GM12878 (cell line): ENCODE results near the gene ATP6V0E2. TPM values are rescaled to one million over a fixed set of nuclear protein-coding genes. Genes with fewer than 3 reads are reported as not detected.

ENCODE experiments used
- ATAC-seq: fragments of 200-7000 bp; cut with Tn5 transposase; 3 replicates; pipeline ENCODE4 v1.9.1; 2020; ENCODE audit warnings: mild to moderate bottlenecking, moderate library complexity
- BruUV-seq: library from RNA; stranded (reverse); fragments of 400-500 nt; replicated peaks from 2 replicates; lab custom pipeline; 2021; lab: Mats Ljungman, UMichigan
- CTCF ChIA-PET: fragments of 300-600 bp; sonication (Branson Sonifier 250); formaldehyde crosslinking; extraction: SDS; loops from one replicate; lab custom pipeline; 2021; ENCODE audit warnings: inconsistent platforms; lab: Yijun Ruan, JAX
- POLR2A ChIA-PET: fragments of 350-600 bp; formaldehyde crosslinking; extraction: SDS; loops from one replicate; lab custom pipeline; 2021; ENCODE audit warnings: inconsistent platforms; lab: Charles Lee
- RAD21 ChIA-PET: fragments of 300-600 bp; sonication (Branson Sonifier 250); formaldehyde crosslinking; loops from one replicate; lab custom pipeline; 2023; ENCODE audit warnings: antibody characterized with exemption; ENCODE audit not compliant: unreplicated experiment; lab: Charles Lee
- SMC1A ChIA-PET: fragments of 300-600 bp; sonication (Branson Sonifier 250); formaldehyde crosslinking; loops from one replicate; lab custom pipeline; 2023; ENCODE audit not compliant: unreplicated experiment, uncharacterized antibody; lab: Charles Lee
- DNase-seq: peaks from one replicate; pipeline ENCODE4 v3.0.0-alpha.2; 2011; ENCODE audit warnings: low read depth, low spot score
- FAIRE-seq: peaks from 3 replicates; lab custom pipeline; 2011; peaks lifted over from hg19 to GRCh38; lab: Jason Lieb, UNC
- H2AFZ ChIP-seq: 2 replicates; pipeline ENCODE4 v1.6.0; 2011; ENCODE audit warnings: low read depth, low read length, control low read depth; ENCODE audit not compliant: control insufficient read depth
- H3K27ac ChIP-seq: 2 replicates; pipeline ENCODE4 v1.5.1; 2011; ENCODE audit warnings: control low read depth; ENCODE audit not compliant: control insufficient read depth, insufficient read depth
- H3K27me3 ChIP-seq, 2 experiments: replicated peaks in 1 of 2; 2 replicates each; pipeline versions ENCODE4 v1.6.0 to v1.6.1; 2011; ENCODE audit warnings: low read length in 1 of 2; ENCODE audit not compliant: control insufficient read depth in 2 of 2, insufficient read depth in 2 of 2
- H3K36me3 ChIP-seq, 2 experiments: 2 replicates each; pipeline ENCODE4 v1.5.1; 2011; ENCODE audit warnings: low read length in 1 of 2; ENCODE audit not compliant: control insufficient read depth in 2 of 2, insufficient read depth in 2 of 2
- H3K4me1 ChIP-seq: 2 replicates; pipeline ENCODE4 v1.6.1; 2011; ENCODE audit warnings: mild to moderate bottlenecking, low read length, moderate library complexity, mixed read lengths; ENCODE audit not compliant: control insufficient read depth, insufficient read depth
- H3K4me2 ChIP-seq: 2 replicates; pipeline ENCODE4 v1.6.0; 2011; ENCODE audit warnings: control low read depth; ENCODE audit not compliant: control insufficient read depth, insufficient read depth
- H3K4me3 ChIP-seq: fragments of 200-600 bp; sonication (generic); 2 replicates; pipeline ENCODE4 v1.5.1; 2016
- H3K79me2 ChIP-seq: 2 replicates; pipeline ENCODE4 v1.6.0; 2011; ENCODE audit warnings: low read length; ENCODE audit not compliant: control insufficient read depth, insufficient read depth
- H3K9ac ChIP-seq: 2 replicates; pipeline ENCODE4 v1.8.0; 2011; ENCODE audit warnings: low read length, control low read depth, mixed read lengths; ENCODE audit not compliant: control insufficient read depth, insufficient read depth
- H3K9me3 ChIP-seq: replicated peaks from 3 replicates; pipeline ENCODE4 v1.5.1; 2011; ENCODE audit warnings: mild to moderate bottlenecking, low read length; ENCODE audit not compliant: control insufficient read depth, insufficient read depth
- H4K20me1 ChIP-seq: 2 replicates; pipeline ENCODE4 v1.6.0; 2011; ENCODE audit not compliant: control insufficient read depth, insufficient read depth
- CBX5 ChIP-seq: sonication (generic); IDR thresholded peaks from 2 replicates; pipeline ENCODE4 v1.6.1; 2016; ENCODE audit warnings: low read depth, moderate library complexity, mild to moderate bottlenecking, inconsistent platforms
- CTCF ChIP-seq, 3 experiments: IDR thresholded peaks in 2 of 3; conservative IDR thresholded peaks in 1 of 3; 2 replicates each; pipeline ENCODE4 v1.5.1; 2011; ENCODE audit warnings: low read depth in 3 of 3, low read length in 3 of 3, mild to moderate bottlenecking in 3 of 3, control low read depth in 2 of 3, moderate library complexity in 2 of 3, inconsistent platforms in 1 of 3, mixed read lengths in 1 of 3; ENCODE audit not compliant: control insufficient read depth in 2 of 3, insufficient read depth in 1 of 3; ENCODE audit errors: extremely low read depth in 1 of 3
- IRF3 ChIP-seq: fragments of 450-650 bp; IDR thresholded peaks from 2 replicates; pipeline ENCODE4 v1.6.1; 2014; ENCODE audit warnings: mild to moderate bottlenecking
- RAD21 ChIP-seq: IDR thresholded peaks from 2 replicates; pipeline ENCODE4 v1.6.1; 2011; ENCODE audit warnings: mild to moderate bottlenecking, low read depth, low read length, moderate library complexity; ENCODE audit not compliant: insufficient read depth
- SMARCA5 ChIP-seq: fragments of 450-650 bp; IDR thresholded peaks from 2 replicates; pipeline ENCODE4 v1.6.1; 2017; ENCODE audit warnings: mild to moderate bottlenecking
- SMC3 ChIP-seq: IDR thresholded peaks from 2 replicates; pipeline ENCODE4 v1.6.1; 2011; ENCODE audit warnings: low read length, improper control_type of control experiment, borderline replicate concordance
- SPI1 ChIP-seq: IDR thresholded peaks from 2 replicates; pipeline ENCODE4 v1.6.1; 2011; ENCODE audit warnings: low read depth, mild to moderate bottlenecking, low read length, moderate library complexity, borderline replicate concordance; ENCODE audit not compliant: insufficient read depth
- YY1 ChIP-seq: IDR thresholded peaks from 2 replicates; pipeline ENCODE4 v1.6.1; 2011; ENCODE audit warnings: low read depth, mild to moderate bottlenecking, low read length
- ZNF384 ChIP-seq: IDR thresholded peaks from 2 replicates; pipeline ENCODE4 v1.6.1; 2012; ENCODE audit warnings: low read depth, mild to moderate bottlenecking, low read length, improper control_type of control experiment, borderline replicate concordance
- WGBS: methylation state at CpG from one replicate; pipeline ENCODE4 v1.1.6; 2016; ENCODE audit warnings: low lambda C conversion rate; ENCODE audit not compliant: insufficient replicate concordance, insufficient coverage; ENCODE audit errors: missing lambda C conversion rate; 5-methylcytosine and 5-hydroxymethylcytosine counted together
- in situ Hi-C: fragments of 300-500 bp; cut with MboI; formaldehyde crosslinking; loops from 9 replicates; pipeline ENCODE4 v1.14.3; 2018; ENCODE audit warnings: mixed read lengths
- intact Hi-C: fragments of 100-400 bp; cut with micrococcal nuclease; formaldehyde crosslinking; loops from one replicate; pipeline ENCODE4 v1.14.2; 2022; ENCODE audit not compliant: unreplicated experiment
- polyA plus RNA-seq, 11 experiments: library from polyadenylated mRNA; depleted of rRNA in 4 of 11; unstranded in 6 of 11; stranded (reverse) in 5 of 11; fragments of >200 nt; fragmentation: Nextera tagmentation in 4 of 11; fragmentation: Illumina TruSeq in 1 of 11; extraction: Ambion mirVana in 4 of 11; extraction: Trizol in 1 of 11; gene quantifications; 1 replicate in 1 of 11; 2 replicates in 10 of 11; pipeline versions ENCODE4 v1.2.1 to v1.2.3, GENCODE V29; 2011 to 2016; ENCODE audit warnings: inconsistent platforms in 2 of 11, missing spikeins in 2 of 11, low read depth in 1 of 11
- total RNA-seq, 4 experiments: library from RNA; depleted of rRNA in 3 of 4; stranded (reverse); fragments of >200 nt in 3 of 4; fragmentation: Illumina TruSeq in 1 of 4; extraction: Trizol in 1 of 4; gene quantifications; 2 replicates each; pipeline versions ENCODE4 v1.2.1 to v1.2.3, GENCODE V29; 2013 to 2021
- TF ChIP-seq, protein P1 (sequence below): fragments of 450-650 bp; IDR thresholded peaks from 2 replicates; pipeline ENCODE4 v1.6.1; 2017; ENCODE audit warnings: mild to moderate bottlenecking

ATP6V0E2 gene
- total and polyA plus RNA-seq, 10 of the 15 experiments (the other 5 are each of a cell fraction or from before 2014, with no cell fraction given), result 1.5 to 54.7 (median 27.6) TPM

GRCh38 chr7:149883452-149883861 is 9.7 kb downstream of the ATP6V0E2 start:
- Histone ChIP-seq H2AFZ (no peak overlapping the region), H4K20me1 (no peaks in the 10 kb centered on the region), H3K9me3 (no peaks in the 10 kb centered on the region), H3K79me2 (no peaks in the 10 kb centered on the region), H3K4me1 (no peaks in the 10 kb centered on the region), H3K36me3 (no peaks in the 10 kb centered on the region; a peak in 2 of 4 replicates), H3K27me3 (no peaks in the 10 kb centered on the region), H3K4me2 (no peak overlapping the region), H3K9ac (no peak overlapping the region), H3K4me3 (no peak overlapping the region), H3K27ac (no peak overlapping the region)
- FAIRE-seq (peak; percentile 90), DNase-seq (no peak), ATAC-seq (peak; percentile 95)
- intact Hi-C loops, result no loop called here
- WGBS, result 18% methylated on average over 12 of the region's 12 CpGs
- ChIA-PET POLR2A (no interaction called here), SMC1A (interaction anchor here (1.2 to 1.4 kb wide), 2 partner anchors 14 to 16 kb away, joined by 3 to 4 read pairs; no protein-coding TSS in a partner anchor), CTCF (interaction anchor here (0.5 to 1.2 kb wide), 3 partner anchors 9 to 554 kb away, joined by 3 read pairs; no protein-coding TSS in a partner anchor), RAD21 (no interaction called here)
- no TSS peak for BruUV-seq
- in situ Hi-C loops, result no loop called here
- no peak for TF ChIP-seq IRF3
- TF ChIP-seq CTCF (IDR thresholded peaks at IDR 0.05 in 2 of 3, conservative IDR thresholded peaks at IDR 0.05 in 1 of 3; ENCODE audit: control insufficient read depth in 2 of 3, extremely low read depth in 1 of 3, insufficient read depth in 1 of 3, low read depth in 3 of 3, low read length in 3 of 3), result peak; percentile 70 to 80 (median 71)
- peak; percentile 81 for TF ChIP-seq RAD21
- peak; percentile 64 for TF ChIP-seq ZNF384
- no peak for TF ChIP-seq SMARCA5
- TF ChIP-seq SPI1, result no peak
- TF ChIP-seq SMC3, result peak; percentile 68
- TF ChIP-seq CBX5, result no peak
- TF ChIP-seq, protein P1, sequence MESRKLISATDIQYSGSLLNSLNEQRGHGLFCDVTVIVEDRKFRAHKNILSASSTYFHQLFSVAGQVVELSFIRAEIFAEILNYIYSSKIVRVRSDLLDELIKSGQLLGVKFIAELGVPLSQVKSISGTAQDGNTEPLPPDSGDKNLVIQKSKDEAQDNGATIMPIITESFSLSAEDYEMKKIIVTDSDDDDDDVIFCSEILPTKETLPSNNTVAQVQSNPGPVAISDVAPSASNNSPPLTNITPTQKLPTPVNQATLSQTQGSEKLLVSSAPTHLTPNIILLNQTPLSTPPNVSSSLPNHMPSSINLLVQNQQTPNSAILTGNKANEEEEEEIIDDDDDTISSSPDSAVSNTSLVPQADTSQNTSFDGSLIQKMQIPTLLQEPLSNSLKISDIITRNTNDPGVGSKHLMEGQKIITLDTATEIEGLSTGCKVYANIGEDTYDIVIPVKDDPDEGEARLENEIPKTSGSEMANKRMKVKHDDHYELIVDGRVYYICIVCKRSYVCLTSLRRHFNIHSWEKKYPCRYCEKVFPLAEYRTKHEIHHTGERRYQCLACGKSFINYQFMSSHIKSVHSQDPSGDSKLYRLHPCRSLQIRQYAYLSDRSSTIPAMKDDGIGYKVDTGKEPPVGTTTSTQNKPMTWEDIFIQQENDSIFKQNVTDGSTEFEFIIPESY, result no peak
- TF ChIP-seq YY1, result 0 out of 2 replicates have a peak, but pooled peaks have one; percentile 8
- TF ChIP-seq, all 136 proteins: peak for 5
